Peyer's patch (tissue), 4 donors: Measurements from ENCODE around the gene TMOD1.

Source experiments
- CTCF ChIP-seq, 6 experiments: fragments of 450-650 bp in 4 of 6; fragments of 200-600 bp in 2 of 6; sonication (generic) in 1 of 6; IDR thresholded peaks; one replicate each; pipeline ENCODE4 v1.5.1; 2017 to 2019; ENCODE audit warnings: antibody characterized with exemption in 6 of 6, mild to moderate bottlenecking in 3 of 6, moderate library complexity in 1 of 6
- POLR2A ChIP-seq, 2 donors: fragments of 450-650 bp; IDR thresholded peaks; one replicate each; pipeline ENCODE4 v1.5.1; 2017; ENCODE audit warnings: antibody characterized with exemption in 2 of 2, mild to moderate bottlenecking in 2 of 2, moderate library complexity in 2 of 2

GRCh38 chr9:97635026-97635425, 133.6 kb downstream of the TMOD1 start:
- TF ChIP-seq CTCF (IDR thresholded peaks at IDR 0.05): no peak
- no peak for TF ChIP-seq POLR2A (IDR thresholded peaks at IDR 0.05)
